HG03025 (cell line): Measurements from ENCODE around the gene CLCNKB.
"Not testable (repeated sequence)": the region's sequence is repeated elsewhere in the genome, so short reads cannot be mapped to it uniquely, and the experiment has no call there.

Experiments
- ATAC-seq: cut with Tn5 transposase; IDR thresholded peaks from one replicate; pipeline ENCODE4 v1.9.1; 2021; ENCODE audit warnings: mild to moderate bottlenecking, moderate library complexity; ENCODE audit not compliant: unreplicated experiment, low FRiP score

Gene CLCNKB

GRCh38 chr1:16014509-16015482, 28.8 kb upstream of the CLCNKB start:
- no peak for ATAC-seq

GRCh38 chr1:16015491-16015890, 28.1 kb upstream of the CLCNKB start:
- ATAC-seq = no peak

- no peak for ATAC-seq
Observed at GRCh38 chr1:16015960-16016901, 27.4 kb upstream of the CLCNKB start.

GRCh38 chr1:16017076-16017460, 26.5 kb upstream of the CLCNKB start:
- ATAC-seq = no peak

GRCh38 chr1:16017461-16018303, 25.9 kb upstream of the CLCNKB start, which contains the start of gene HSPB7:
HSPB7 (minus strand) TSS chr1:16018043; CDS start chr1:16017963, 80 bp downstream.
- ATAC-seq = no peak

- ATAC-seq = no peak
Observed at GRCh38 chr1:16018308-16018707, 25.3 kb upstream of the CLCNKB start.

- no peak for ATAC-seq
Observed at GRCh38 chr1:16018749-16019643, 24.6 kb upstream of the CLCNKB start.

- ATAC-seq = no peak
Observed at GRCh38 chr1:16019644-16020277, 23.8 kb upstream of the CLCNKB start.

GRCh38 chr1:16020325-16020724, 23.3 kb upstream of the CLCNKB start:
- ATAC-seq = no peak

- not testable (repeated sequence) for ATAC-seq
Observed at GRCh38 chr1:16020878-16021277, 22.7 kb upstream of the CLCNKB start.

GRCh38 chr1:16021681-16022080, 21.9 kb upstream of the CLCNKB start, which contains the start of gene CLCNKA:
CLCNKA (plus strand) TSS chr1:16022036; CDS start chr1:16022620, 584 bp downstream.
- no peak for ATAC-seq

- ATAC-seq = no peak
Observed at GRCh38 chr1:16022393-16022792, 21.2 kb upstream of the CLCNKB start.

GRCh38 chr1:16023050-16023653, 20.4 kb upstream of the CLCNKB start:
- no peak for ATAC-seq

GRCh38 chr1:16026302-16026701, 17.3 kb upstream of the CLCNKB start:
- not testable (repeated sequence) for ATAC-seq

- ATAC-seq = no peak
Observed at GRCh38 chr1:16026723-16027484, 16.7 kb upstream of the CLCNKB start.

- ATAC-seq = no peak
Observed at GRCh38 chr1:16028237-16029002, 15.2 kb upstream of the CLCNKB start.

- not testable (repeated sequence) for ATAC-seq
Observed at GRCh38 chr1:16029003-16029268, 14.6 kb upstream of the CLCNKB start.
